ENCODE measurements around the gene ZNF91.
"Not testable (repeated sequence)": the region's sequence is repeated elsewhere in the genome, so short reads cannot be mapped to it uniquely, and the experiment has no call there.

DNA sequence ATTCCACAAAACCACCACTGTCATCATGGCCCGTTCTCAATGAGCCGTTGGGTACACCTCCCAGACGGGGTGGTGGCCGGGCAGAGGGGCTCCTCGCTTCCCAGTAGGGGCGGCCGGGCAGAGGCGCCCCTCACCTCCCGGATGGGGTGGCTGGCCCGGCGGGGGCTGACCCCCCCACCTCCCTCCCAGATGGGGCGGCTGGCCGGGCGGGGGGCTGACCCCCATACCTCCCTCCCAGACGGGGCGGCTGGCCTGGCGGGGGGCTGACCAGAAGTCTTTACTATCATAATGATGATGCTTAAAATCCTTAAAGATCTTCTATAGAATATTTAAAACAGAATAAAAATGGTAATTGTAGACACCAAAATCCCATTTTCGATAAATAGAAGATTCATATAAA lies 29.2 kb downstream of the ZNF91 start:
- TF ChIP-seq POLR2A (IDR thresholded peaks at IDR 0.05); POLR2AphosphoS5 (IDR thresholded peaks at IDR 0.05; ENCODE audit: insufficient read depth in 1 of 2, low read depth in 1 of 2): not testable (repeated sequence)
- TF ChIP-seq, protein P1, sequence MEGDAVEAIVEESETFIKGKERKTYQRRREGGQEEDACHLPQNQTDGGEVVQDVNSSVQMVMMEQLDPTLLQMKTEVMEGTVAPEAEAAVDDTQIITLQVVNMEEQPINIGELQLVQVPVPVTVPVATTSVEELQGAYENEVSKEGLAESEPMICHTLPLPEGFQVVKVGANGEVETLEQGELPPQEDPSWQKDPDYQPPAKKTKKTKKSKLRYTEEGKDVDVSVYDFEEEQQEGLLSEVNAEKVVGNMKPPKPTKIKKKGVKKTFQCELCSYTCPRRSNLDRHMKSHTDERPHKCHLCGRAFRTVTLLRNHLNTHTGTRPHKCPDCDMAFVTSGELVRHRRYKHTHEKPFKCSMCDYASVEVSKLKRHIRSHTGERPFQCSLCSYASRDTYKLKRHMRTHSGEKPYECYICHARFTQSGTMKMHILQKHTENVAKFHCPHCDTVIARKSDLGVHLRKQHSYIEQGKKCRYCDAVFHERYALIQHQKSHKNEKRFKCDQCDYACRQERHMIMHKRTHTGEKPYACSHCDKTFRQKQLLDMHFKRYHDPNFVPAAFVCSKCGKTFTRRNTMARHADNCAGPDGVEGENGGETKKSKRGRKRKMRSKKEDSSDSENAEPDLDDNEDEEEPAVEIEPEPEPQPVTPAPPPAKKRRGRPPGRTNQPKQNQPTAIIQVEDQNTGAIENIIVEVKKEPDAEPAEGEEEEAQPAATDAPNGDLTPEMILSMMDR (IDR thresholded peaks at IDR 0.05): not testable (repeated sequence)
